ENCODE data around the gene RECQL5.

DNA sequence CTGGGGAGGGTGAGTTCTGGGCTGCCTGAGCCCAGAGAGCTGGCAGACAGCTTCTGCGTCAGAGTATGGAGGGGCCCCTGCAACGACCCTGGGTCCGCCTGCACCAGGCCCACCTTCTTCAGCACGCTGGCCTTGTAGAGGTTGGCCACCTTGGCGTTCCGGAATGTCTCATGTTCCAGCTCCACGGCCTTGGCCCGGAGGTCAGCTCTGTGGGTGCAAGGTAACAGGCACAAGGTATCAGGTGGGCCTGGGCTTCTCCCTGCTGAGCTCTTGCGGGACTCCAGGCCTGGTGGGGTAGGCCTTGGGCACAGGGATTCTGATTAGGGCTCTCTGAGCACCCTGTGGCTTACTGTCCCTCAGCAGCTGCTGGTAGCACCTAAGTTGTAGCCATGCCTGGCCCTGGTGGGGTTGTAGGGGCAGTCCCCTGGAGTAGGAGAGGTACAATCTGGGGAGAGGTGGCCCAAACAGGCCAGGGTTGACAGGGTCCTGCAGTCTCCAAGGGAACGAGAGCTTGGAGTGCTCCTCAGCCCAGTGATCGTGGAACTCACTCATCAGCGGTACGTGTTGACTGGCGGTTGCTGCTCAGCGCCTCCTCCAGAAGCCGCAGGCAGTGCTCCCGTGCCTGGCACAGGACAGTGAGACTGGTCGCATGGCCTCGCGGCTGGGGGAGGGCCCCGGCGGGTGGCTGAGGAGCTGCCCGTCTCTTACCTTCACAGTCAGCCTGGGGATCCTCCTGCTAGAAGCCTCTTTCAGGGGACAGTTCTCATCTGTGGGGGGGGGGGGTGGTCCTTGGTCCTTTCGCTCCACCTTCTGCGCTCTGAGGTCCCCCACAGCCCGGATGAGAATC, 36.7 kb downstream of the RECQL5 start:
- TF ChIP-seq CTCF (IDR thresholded peaks at IDR 0.05) (no peak), ELF1 (IDR thresholded peaks at IDR 0.05) (no peak)
- TF ChIP-seq, protein P1, sequence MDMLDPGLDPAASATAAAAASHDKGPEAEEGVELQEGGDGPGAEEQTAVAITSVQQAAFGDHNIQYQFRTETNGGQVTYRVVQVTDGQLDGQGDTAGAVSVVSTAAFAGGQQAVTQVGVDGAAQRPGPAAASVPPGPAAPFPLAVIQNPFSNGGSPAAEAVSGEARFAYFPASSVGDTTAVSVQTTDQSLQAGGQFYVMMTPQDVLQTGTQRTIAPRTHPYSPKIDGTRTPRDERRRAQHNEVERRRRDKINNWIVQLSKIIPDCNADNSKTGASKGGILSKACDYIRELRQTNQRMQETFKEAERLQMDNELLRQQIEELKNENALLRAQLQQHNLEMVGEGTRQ (IDR thresholded peaks at IDR 0.05; ENCODE audit: borderline replicate concordance, low read depth, low read length) = no peak
